Measurements from ENCODE around the gene CAND2. TPM values are rescaled to one million over a fixed set of nuclear protein-coding genes. Genes with fewer than 3 reads are reported as not detected.

CAND2 gene
- total and polyA plus RNA-seq, 2 of the 8 experiments (the other 6 are each of a cell fraction or from before 2014, with no cell fraction given) = 8.7 TPM

GRCh38 chr3:12829404-12829803 is 32.9 kb downstream of the CAND2 start (continued):
- TF ChIP-seq HDAC2 (IDR thresholded peaks at IDR 0.05; ENCODE audit: borderline replicate concordance in 1 of 2, low read depth in 2 of 2, low read length in 2 of 2) (no peak), SRF (IDR thresholded peaks at IDR 0.05; ENCODE audit: low read depth, low read length) (no peak), HDAC6 (IDR thresholded peaks at IDR 0.05; ENCODE audit: low read depth, low read length) (no peak), PHF8 (conservative IDR thresholded peaks at IDR 0.05; ENCODE audit: low read depth, low read length) (no peak), EZH2 (IDR thresholded peaks at IDR 0.05; ENCODE audit: low read depth, low read length, severe bottlenecking) (no peak), BACH1 (IDR thresholded peaks at IDR 0.05; ENCODE audit: low read length) (no peak)

Measured in H1 (cell line).